Measurements from ENCODE around the gene ALG12.

- TF ChIP-seq USF2 (IDR thresholded peaks at IDR 0.05; ENCODE audit: low read depth, low read length) (no peak), CTCF (conservative IDR thresholded peaks at IDR 0.05; ENCODE audit: low read depth, low read length) (no peak), NFE2L2 (IDR thresholded peaks at IDR 0.05; ENCODE audit: low read depth, low read length) (no peak), POLR2A (IDR thresholded peaks at IDR 0.05; ENCODE audit: low read depth, low read length) (no peak), MXI1 (IDR thresholded peaks at IDR 0.05; ENCODE audit: borderline replicate concordance, low read depth, low read length) (no peak), ELK1 (IDR thresholded peaks at IDR 0.05; ENCODE audit: borderline replicate concordance, low read depth, low read length) (no peak), FOS (IDR thresholded peaks at IDR 0.05; ENCODE audit: low read depth, low read length) (no peak), MAFK (IDR thresholded peaks at IDR 0.05; ENCODE audit: low read depth, low read length) (no peak), SMC3 (IDR thresholded peaks at IDR 0.05; ENCODE audit: low read depth, low read length) (no peak), BHLHE40 (IDR thresholded peaks at IDR 0.05; ENCODE audit: low read depth, low read length) (no peak), CEBPB (IDR thresholded peaks at IDR 0.05; ENCODE audit: low read depth, low read length) (no peak), CHD1 (IDR thresholded peaks at IDR 0.05; ENCODE audit: low read depth, low read length) (no peak)
Observed at GRCh38 chr22:49946612-49947295, 28.5 kb upstream of the ALG12 start.

Data from IMR-90 (cell line).